NCI-H187 (cell line): ENCODE measurements around the gene TCF12.

Experiments
- DNase-seq, 2 experiments: peaks; one replicate each; lab custom pipeline; 2025; lab: John Stamatoyannopoulos, UW

The TCF12 gene

DNA sequence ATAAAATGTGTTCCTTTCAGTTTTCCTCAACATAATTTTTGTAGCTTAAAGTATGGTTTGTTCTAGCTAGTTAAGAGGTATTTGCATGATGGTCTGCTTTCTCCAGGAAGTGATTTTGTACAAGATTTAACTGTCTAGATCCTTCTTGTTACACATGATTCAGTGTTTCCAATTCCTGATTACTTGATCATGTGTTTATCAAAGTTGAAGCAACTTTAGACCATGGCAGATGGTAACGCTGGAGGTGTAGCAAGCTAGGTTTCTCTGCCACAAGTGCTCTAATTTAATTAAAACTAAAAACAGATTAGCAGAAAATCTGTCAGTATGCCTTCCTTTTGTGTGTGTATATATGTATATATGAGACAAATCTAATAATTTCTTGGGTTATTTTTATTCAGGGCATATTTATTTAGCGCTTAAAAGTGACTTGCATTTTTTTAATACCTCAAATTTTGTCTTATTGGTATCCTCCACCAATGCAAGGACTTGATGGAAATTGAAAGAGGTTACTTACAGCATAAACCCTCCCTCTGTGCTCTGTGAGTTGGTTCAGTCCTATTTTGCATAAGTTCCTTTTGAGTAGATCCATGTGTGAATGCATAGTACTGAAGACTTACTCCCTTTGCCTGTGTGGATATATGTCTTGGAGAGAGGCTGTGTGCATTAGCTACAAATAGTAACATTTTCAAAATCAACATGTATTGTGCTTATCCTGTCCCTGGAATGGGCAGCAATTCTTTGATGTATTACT lies 300.6 kb downstream of the TCF12 start:
- peak; percentile 20 to 28 for DNase-seq

DNA sequence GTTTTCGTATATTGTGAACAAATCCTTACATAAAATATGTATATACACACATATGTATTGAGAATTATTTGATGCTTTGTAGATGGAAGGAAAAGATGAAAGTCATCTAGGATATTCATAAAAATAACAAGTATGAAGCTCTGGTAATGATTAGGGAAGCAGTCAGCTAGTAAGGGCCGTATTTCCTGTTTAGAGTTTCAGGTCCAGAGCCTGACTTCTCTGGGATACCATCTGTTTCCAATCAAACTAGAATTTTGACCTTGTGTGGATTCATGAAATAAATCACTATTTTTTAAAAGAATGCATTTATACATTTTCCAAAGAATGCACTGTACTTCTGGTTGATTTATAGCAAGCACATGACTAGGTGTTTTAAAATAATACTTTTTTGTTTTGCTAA lies 301.8 kb downstream of the TCF12 start:
- DNase-seq: no peak

DNA sequence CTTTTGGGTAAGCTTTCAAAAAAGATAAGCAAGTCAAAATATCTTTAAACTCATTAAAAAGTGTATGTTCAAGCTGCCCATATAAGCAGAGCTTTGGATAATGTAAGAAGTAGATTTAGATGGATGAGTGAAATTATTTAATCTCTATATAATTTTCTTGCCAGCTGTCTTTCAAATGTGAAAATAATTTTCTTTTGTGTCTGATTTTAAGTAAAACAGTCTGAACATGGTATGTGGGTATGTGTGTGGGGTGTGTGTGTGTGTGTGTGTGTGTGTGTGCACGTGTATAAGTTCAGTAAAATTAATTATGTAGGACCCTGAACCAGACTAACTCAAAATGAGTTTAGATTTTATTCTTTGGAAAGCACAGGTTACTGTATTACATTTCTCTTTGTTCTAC lies 302.7 kb downstream of the TCF12 start:
- DNase-seq: no peak

GRCh38 chr15:57223345-57223744 lies 304.9 kb downstream of the TCF12 start:
- no peak for DNase-seq

- DNase-seq: no peak
Measured at GRCh38 chr15:57223887-57224286, 305.4 kb downstream of the TCF12 start.

GRCh38 chr15:57224664-57225063 lies 306.2 kb downstream of the TCF12 start:
- no peak for DNase-seq

- DNase-seq: no peak
Measured at GRCh38 chr15:57227166-57227565, 308.7 kb downstream of the TCF12 start.

DNA sequence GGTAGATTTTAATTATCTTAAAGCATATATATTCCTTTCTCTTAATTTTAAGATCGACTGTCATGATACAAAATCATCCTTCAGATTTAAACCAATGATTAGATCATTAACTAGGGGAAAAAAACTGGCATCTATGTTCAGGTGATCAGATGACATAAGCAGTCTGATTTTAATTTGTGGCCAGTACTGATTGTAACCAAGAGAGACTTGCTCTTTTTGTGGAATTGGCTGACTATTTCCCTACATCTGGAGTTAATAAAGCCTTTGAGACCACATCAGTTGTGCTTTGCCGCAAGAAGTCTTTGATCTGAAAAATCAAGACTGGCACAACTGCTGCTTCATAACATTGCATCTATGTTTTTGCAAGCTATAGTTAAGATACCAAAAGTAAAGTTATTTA lies 309.5 kb downstream of the TCF12 start:
- no peak for DNase-seq

- no peak for DNase-seq
Measured at GRCh38 chr15:57228395-57228794, 310.0 kb downstream of the TCF12 start.

DNA sequence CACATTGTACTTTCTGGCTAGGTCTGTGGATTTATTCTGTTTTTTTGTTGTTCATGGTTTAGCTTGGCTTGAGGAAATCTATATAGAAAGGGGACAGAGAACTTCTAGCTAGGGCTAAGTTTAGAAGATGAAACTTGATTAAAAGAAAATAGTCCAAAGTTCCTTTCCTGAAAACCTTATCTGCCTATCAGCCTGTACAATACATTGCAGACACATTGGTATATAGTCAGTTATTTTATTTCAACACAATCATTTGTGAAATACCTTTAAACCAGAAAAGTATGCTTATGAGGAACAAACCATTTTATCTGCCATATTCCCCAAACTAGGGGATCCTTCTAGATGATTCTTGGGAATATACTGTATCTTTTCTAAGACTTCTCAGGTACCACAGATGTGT lies 310.6 kb downstream of the TCF12 start:
- DNase-seq: no peak

DNA sequence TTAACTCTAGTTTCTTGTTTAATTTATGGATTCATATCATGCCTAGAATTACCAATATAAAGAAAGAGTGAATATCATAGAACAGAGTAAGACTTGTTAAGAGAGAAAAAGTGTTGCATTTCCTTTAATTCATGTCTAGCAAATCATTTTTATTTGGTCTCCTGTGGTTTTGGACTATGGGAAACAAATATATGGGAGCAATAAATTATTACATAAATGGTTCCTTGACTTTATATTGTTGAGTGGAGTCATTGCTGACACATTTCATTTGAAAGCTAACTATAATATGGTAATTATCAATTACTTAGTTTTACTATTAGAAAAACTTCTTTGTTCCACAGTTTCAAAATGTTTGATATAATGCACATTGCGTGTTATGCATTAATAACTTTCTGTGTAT lies 313.1 kb downstream of the TCF12 start:
- no peak for DNase-seq

DNA sequence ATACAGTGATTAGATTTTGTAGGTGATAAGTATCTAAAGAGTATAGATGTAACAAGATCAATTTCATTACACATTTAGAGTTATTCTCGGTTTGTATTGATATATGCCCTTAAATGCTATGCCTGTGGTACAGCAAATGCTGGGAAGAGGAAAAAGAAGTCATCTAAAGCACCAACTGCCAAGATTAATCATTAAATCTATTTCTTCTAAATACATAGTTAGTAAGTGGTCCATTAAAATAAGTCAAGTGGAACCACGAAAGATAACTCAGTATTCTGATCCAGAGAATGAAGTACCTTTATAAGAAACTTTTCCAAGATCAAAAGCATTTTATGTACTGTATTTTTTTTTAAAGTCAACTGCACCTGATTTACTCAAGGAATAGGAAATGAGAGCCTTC lies 315.7 kb downstream of the TCF12 start:
- no peak for DNase-seq

- DNase-seq: no peak
Measured at GRCh38 chr15:57235186-57235585, 316.7 kb downstream of the TCF12 start.

DNA sequence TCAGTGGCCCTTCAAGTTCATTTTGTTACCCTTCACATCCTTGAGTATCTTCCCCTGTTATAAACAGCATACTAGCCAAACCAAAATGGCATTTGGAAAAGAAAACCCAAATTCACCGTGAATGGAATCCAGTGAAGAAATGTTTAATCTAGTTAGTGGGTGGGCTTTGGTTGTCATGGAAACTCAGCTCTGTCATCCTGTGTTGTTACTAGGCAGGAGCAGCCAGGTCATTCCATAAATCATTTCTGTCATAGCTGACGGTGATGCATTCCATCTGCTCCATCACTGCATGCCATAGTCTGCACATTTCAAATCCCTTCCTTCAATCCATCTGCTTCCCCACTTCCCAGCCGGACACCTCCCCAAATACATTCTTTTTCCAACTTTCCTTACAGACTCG lies 317.4 kb downstream of the TCF12 start:
- no peak for DNase-seq

DNA sequence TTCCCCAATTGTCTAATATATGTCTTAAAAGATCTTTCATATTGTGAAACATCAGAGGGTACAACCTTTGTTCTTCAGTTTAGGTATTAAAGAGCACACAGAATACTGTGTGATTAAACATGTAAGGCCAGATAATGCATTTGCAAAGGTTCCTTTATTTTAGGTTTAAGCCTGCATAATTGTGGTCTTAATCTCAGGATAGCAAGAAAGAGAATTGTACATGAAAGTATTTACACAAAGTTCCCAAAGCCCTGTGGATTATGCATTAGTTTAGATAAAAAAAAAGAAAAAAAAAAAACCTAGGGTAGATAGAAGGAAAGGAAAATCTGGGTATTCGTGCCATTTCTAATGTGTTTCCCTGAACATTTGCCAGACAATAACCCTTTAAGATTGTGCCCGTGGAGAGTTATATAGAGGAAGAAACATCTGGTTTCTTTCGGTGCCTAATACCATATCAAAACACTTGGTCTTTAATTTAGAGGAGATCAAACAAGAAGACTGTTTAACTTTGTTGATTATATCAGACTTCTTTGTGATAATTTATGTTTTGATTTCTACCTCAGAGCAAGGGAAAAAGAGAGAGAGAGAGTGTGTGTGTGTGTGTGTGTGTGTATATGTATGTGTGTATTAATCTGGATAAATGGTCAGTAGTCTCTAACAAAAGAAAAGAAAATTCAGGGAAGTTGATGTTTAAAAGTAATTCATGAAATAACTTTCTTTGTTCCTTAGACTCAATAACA lies 318.3 kb downstream of the TCF12 start:
- no peak for DNase-seq

DNA sequence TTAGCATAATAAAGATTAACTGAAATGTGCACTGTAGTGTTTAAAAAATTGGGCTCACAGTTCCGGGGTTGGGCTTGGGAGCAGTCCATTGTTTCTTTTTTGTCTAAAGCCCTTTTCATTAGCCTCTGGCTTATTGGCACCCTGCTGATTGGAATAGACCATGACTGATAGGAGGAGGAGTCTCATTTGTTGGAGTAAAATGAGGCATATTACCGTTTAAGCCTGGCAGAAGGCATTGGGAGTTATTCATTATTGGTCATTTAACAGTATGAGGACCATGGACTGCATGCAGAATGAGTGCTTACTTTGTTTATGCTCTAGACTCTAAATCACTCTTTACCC lies 318.8 kb downstream of the TCF12 start:
- DNase-seq: no peak

GRCh38 chr15:57237676-57238075 lies 319.2 kb downstream of the TCF12 start:
- DNase-seq: no peak

GRCh38 chr15:57245130-57245529 lies 326.7 kb downstream of the TCF12 start:
- DNase-seq: no peak

DNA sequence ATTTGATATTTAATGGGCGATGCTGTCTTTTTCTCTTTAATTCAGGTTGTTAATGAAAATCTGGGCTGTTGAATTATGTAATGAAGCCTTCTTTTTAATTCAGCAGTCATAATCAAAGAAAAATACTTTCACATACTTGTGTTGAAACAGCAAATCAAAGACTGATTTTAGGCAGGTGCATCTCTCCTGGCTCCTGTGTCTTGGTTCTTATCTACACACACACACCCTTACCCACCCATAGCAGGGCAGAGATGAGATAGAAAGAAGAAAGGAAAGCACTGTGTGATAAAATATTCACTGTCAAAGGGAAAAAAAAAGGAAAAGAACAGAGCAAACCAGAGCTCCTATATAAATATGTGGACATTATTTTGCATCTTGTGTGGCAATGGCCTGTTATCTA lies 327.3 kb downstream of the TCF12 start:
- DNase-seq: no peak

DNA sequence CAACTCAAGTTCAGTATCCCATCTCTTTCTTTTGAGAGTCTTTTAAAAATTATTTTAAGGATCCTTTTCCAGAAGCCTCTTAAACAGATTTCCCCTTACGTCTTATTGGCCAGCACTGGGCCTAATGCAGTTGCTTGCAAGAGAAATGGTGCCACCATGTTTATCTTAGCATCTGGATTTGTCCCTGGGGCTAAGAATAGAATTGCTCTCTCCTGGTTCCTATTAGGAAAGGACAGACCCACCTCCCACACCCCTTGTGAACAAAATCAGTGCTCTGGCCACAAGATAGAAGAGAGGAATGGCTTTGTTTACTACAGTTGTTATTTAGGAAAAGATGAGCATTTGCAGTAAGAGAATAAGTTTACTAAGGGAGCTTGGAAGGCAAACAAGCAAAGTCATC lies 329.6 kb downstream of the TCF12 start:
- no peak for DNase-seq

- DNase-seq: no peak
Measured at GRCh38 chr15:57251308-57251707, 332.9 kb downstream of the TCF12 start.

DNA sequence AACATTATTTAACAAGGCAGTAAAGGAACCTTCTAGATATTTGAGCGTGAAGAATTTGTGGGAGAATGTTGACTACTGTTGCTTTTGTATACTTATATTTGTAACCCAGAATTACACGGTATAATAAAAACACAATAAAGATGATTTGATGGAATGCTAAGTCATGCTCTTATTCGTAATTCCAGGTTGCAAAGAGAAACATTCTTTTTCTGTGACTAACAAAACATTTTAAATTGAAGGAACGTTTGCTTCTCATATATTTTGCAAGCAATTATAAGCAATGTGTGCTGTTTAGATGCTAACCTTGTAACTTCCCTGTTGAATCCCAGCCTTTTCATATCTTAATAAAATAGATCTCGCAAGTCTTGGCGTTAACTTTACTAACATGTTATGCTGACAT lies 333.5 kb downstream of the TCF12 start:
- no peak for DNase-seq

- no peak for DNase-seq
Measured at GRCh38 chr15:57253082-57253481, 334.6 kb downstream of the TCF12 start.

- no peak for DNase-seq
Measured at GRCh38 chr15:57253500-57253899, 335.1 kb downstream of the TCF12 start.
